Activated CD4-positive, alpha-beta T cell treated with anti-CD3 and anti-CD28 coated beads, Interleukin-10, Interleukin-2, amounts not matched to agents 100 ng/mL and 50 ng/mL, durations not matched to agents 16 hours and 8 hours (primary cell): ENCODE results near the gene PKP4.

Experiments used
- DNase-seq: peaks from one replicate; pipeline ENCODE4 v3.0.0-alpha.2; 2020

PKP4 gene

GRCh38 chr2:158656492-158657229, 199.9 kb downstream of the PKP4 start:
- no peak for DNase-seq

GRCh38 chr2:158658396-158658795, 201.6 kb downstream of the PKP4 start:
- DNase-seq: no peak

GRCh38 chr2:158659483-158659882, 202.7 kb downstream of the PKP4 start:
- DNase-seq: no peak

- DNase-seq: no peak
Measured at GRCh38 chr2:158661231-158661630, 204.5 kb downstream of the PKP4 start.

GRCh38 chr2:158662421-158662820, 205.7 kb downstream of the PKP4 start:
- no peak for DNase-seq

- no peak for DNase-seq
Measured at GRCh38 chr2:158663796-158664195, 207.0 kb downstream of the PKP4 start.

GRCh38 chr2:158664987-158665386, 208.2 kb downstream of the PKP4 start:
- no peak for DNase-seq

GRCh38 chr2:158665536-158666302, 209.0 kb downstream of the PKP4 start:
- no peak for DNase-seq

GRCh38 chr2:158666969-158667368, 210.2 kb downstream of the PKP4 start:
- no peak for DNase-seq

GRCh38 chr2:158667586-158667985, 210.8 kb downstream of the PKP4 start:
- DNase-seq: no peak

- DNase-seq: no peak
Measured at GRCh38 chr2:158668001-158668765, 211.4 kb downstream of the PKP4 start.

GRCh38 chr2:158670292-158670691, 213.5 kb downstream of the PKP4 start:
- no peak for DNase-seq

- no peak for DNase-seq
Measured at GRCh38 chr2:158671360-158672245, 214.9 kb downstream of the PKP4 start.

GRCh38 chr2:158676295-158676694, 219.5 kb downstream of the PKP4 start:
- DNase-seq: no peak

GRCh38 chr2:158676696-158677095, 219.9 kb downstream of the PKP4 start:
- DNase-seq: no peak

GRCh38 chr2:158677542-158677941, 220.8 kb downstream of the PKP4 start:
- DNase-seq: no peak

GRCh38 chr2:158681816-158682215, 225.1 kb downstream of the PKP4 start:
- DNase-seq: no peak

GRCh38 chr2:158685646-158686045, 228.9 kb downstream of the PKP4 start:
- DNase-seq: no peak

- no peak for DNase-seq
Measured at GRCh38 chr2:158686210-158686691, 229.5 kb downstream of the PKP4 start.

- no peak for DNase-seq
Measured at GRCh38 chr2:158687315-158687714, 230.6 kb downstream of the PKP4 start.

- DNase-seq: no peak
Measured at GRCh38 chr2:158688721-158689120, 232.0 kb downstream of the PKP4 start.

GRCh38 chr2:158689391-158689790, 232.6 kb downstream of the PKP4 start:
- no peak for DNase-seq
